HUES48 (cell line): Measurements from ENCODE around the gene DDX4.
"Not testable (repeated sequence)": the region's sequence is repeated elsewhere in the genome, so short reads cannot be mapped to it uniquely, and the experiment has no call there.

ENCODE experiments used
- H3K27ac ChIP-seq: one replicate; pipeline ENCODE4 v1.7.0; 2013; ENCODE audit warnings: low read depth, low read length, inconsistent platforms
- H3K27me3 ChIP-seq: 2 replicates; pipeline ENCODE4 v1.6.1; 2013; ENCODE audit warnings: mild to moderate bottlenecking, low read length; ENCODE audit not compliant: control insufficient read depth, insufficient read depth
- H3K36me3 ChIP-seq: 2 replicates; pipeline ENCODE4 v1.6.1; 2013; ENCODE audit warnings: low read length; ENCODE audit not compliant: control insufficient read depth, insufficient read depth
- H3K4me1 ChIP-seq: 2 replicates; pipeline ENCODE4 v1.6.1; 2013; ENCODE audit warnings: mild to moderate bottlenecking, low read length; ENCODE audit not compliant: control insufficient read depth, insufficient read depth
- H3K4me3 ChIP-seq: 2 replicates; pipeline ENCODE4 v1.5.1; 2013; ENCODE audit warnings: mild to moderate bottlenecking, low read depth, low read length
- H3K9ac ChIP-seq: 2 replicates; pipeline ENCODE4 v1.6.1; 2013; ENCODE audit warnings: mild to moderate bottlenecking, low read depth, low read length, moderate library complexity
- H3K9me3 ChIP-seq: 2 replicates; pipeline ENCODE4 v1.6.1; 2013; ENCODE audit warnings: low read length; ENCODE audit not compliant: control insufficient read depth, insufficient read depth

Gene DDX4

DNA sequence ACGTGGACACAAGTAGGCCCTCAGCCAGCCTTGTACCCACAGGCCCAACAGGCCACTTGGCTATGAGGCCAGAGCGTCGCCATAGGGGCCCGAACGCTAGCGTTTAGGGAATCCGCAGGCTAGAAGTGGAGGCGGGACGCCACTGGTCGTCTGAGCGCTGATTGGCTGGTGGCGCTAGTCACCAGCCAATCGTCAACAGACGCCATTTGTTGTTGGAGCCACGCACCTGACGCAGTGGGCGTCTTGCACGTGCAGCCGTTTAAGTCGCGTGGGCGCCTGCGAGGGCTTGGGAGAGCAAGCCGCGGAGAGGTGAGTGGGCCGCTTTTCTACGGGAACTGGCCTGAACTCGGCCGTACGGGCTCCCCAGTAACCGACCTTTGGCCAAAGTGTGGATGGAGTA, at the start of gene DDX4:
Gene DDX4 (plus strand): TSS at position 269 of the 400 bp plus-strand sequence. CDS start 903 bp downstream, outside the sequence.
- H3K9ac ChIP-seq, result no peak within 1 kb of the TSS
- no peaks in the 10 kb centered on the region for H3K36me3 ChIP-seq
- H3K4me3 ChIP-seq, result no peak within 1 kb of the TSS
- H3K9me3 ChIP-seq, result no peaks in the 10 kb centered on the region
- H3K27ac ChIP-seq, result no peak within 1 kb of the TSS
- H3K27me3 ChIP-seq, result no peaks in the 10 kb centered on the region
- H3K4me1 ChIP-seq, result no peaks in the 10 kb centered on the region

DNA sequence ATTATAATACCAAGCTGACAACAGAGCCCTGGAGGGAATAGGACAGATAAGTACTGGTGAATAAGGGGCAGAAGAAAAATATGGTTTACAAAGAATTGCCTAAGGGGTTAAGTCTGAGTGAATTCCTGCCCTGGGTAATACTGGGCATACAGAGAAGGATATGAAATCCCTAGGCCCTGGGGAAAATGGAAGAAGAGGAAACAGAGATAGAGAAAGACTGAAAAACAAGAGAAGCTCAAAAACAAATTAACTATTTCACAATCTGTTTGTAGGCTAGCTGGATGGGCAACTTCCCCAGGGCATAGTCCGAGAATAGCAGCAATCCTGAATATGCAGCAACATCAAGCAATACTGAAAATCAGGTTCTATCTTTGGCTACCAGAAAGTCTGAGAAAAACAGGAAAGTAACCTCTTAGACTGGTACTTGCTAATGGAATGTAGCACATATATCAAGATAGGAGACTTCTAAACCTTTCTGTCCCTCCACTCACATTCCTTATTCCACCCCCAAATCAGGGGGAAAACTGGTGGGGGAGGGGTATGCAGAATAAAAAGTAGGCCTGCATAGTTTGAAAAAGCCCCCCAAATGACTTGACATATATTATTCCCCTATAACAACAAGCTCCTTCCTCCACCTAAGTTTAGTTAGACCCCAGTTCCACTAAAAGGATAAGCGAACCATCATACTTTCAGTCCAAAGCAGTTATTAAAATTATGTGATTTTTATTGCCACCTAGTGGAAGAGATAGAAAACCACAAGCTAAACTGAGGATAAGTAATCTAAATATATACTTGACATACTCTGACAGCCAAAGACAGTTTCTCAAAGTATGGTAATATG, 46.4 kb upstream of the DDX4 start:
- H3K9ac ChIP-seq, result no peak overlapping the region
- H3K27ac ChIP-seq, result peak overlapping the region; percentile 30
- H3K36me3 ChIP-seq, result no peaks in the 10 kb centered on the region

GRCh38 chr5:55692106-55692417, 45.8 kb upstream of the DDX4 start:
- H3K9me3 ChIP-seq, result peaks cover 1% of the 10 kb centered on the region
- no peak overlapping the region for H3K27ac ChIP-seq
- no peak overlapping the region for H3K9ac ChIP-seq
- H3K27me3 ChIP-seq, result no peaks in the 10 kb centered on the region
- no peak overlapping the region for H3K4me3 ChIP-seq
- H3K36me3 ChIP-seq, result peaks cover under 1% of the 10 kb centered on the region; the same call in 1 of the 2 replicates
- H3K4me1 ChIP-seq, result peaks cover 18% of the 10 kb centered on the region

More for the DNA sequence above, 46.4 kb upstream of the DDX4 start:
- Histone ChIP-seq H3K4me1 (peaks cover 18% of the 10 kb centered on the region), H3K27me3 (no peaks in the 10 kb centered on the region), H3K4me3 (no peak overlapping the region), H3K9me3 (no peaks in the 10 kb centered on the region)

- no peak overlapping the region for H3K27ac ChIP-seq
- H3K9ac ChIP-seq, result no peak overlapping the region
- peaks cover 5% of the 10 kb centered on the region for H3K36me3 ChIP-seq
- no peaks in the 10 kb centered on the region for H3K27me3 ChIP-seq
- no peak overlapping the region for H3K4me3 ChIP-seq
- H3K9me3 ChIP-seq, result peaks cover 6% of the 10 kb centered on the region
- H3K4me1 ChIP-seq, result peaks cover 18% of the 10 kb centered on the region
Measured at GRCh38 chr5:55692509-55692908, 45.4 kb upstream of the DDX4 start.

GRCh38 chr5:55694152-55694830, 43.6 kb upstream of the DDX4 start:
- no peak overlapping the region for H3K27ac ChIP-seq
- H3K4me3 ChIP-seq, result no peak overlapping the region
- peaks cover 18% of the 10 kb centered on the region for H3K4me1 ChIP-seq
- H3K27me3 ChIP-seq, result no peaks in the 10 kb centered on the region
- peaks cover 14% of the 10 kb centered on the region for H3K36me3 ChIP-seq
- H3K9me3 ChIP-seq, result peaks cover 15% of the 10 kb centered on the region
- H3K9ac ChIP-seq, result no peak overlapping the region

- H3K4me3 ChIP-seq, H3K27me3 ChIP-seq, H3K27ac ChIP-seq, H3K9ac ChIP-seq, H3K4me1 ChIP-seq: not testable (repeated sequence)
- Histone ChIP-seq H3K9me3 (peaks cover 15% of the 10 kb centered on the region), H3K36me3 (peaks cover 19% of the 10 kb centered on the region)
Measured at GRCh38 chr5:55696704-55697103, 41.2 kb upstream of the DDX4 start.

DNA sequence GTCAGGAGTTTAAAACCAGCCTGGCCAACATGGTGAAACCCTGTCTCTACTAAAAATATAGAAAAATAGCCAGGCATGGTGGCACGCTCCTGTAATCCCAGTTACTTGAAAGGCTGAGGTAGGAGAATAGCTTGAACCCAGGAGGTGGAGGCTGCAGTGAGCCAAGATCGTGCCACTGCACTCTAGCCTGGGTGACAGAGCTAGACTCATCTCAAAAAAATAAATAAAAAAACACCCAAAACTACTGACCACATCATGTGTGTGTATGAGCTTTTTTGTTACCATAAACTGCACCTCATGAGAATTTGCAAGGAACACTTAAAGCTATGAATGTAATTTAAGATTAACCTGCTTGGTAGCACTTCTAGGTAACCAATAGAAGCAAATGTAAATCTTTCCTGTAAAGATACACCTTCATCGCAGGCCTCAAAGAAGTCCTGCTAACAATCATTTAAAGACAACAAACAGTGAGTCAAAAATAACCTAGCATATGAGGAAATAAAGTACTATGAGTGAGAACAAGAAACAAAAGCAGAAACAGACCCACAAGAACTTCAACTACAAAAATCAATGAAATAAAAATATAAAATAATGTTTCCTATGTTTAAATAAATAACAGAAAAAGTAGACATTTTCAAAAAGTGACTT, 38.7 kb upstream of the DDX4 start:
- Histone ChIP-seq H3K27ac (no peak overlapping the region), H3K9ac (no peak overlapping the region), H3K27me3 (no peaks in the 10 kb centered on the region), H3K9me3 (peaks cover 15% of the 10 kb centered on the region), H3K4me3 (no peak overlapping the region), H3K36me3 (peaks cover 41% of the 10 kb centered on the region), H3K4me1 (no peaks in the 10 kb centered on the region)

DNA sequence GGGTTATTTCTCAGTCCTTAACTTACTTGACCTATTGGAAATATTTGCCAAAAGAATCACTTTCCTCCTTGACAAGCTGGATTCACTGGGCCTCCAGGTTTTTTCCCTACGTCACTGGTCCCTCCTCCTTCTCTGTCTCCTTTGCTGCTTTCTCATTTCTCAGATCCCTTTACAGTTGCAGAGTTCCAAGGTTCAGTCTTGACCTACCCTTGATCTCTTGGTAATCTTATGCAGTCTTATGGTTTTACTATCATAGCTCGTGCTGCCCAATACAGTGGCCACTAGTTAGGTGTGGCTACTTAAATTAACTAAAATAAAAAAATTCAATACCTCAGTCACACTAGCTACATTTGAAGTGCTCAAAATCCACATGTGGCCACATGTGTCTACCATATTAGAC, 37.1 kb upstream of the DDX4 start:
- H3K9ac ChIP-seq, result no peak overlapping the region
- no peak overlapping the region for H3K4me3 ChIP-seq
- no peaks in the 10 kb centered on the region for H3K27me3 ChIP-seq
- H3K4me1 ChIP-seq, result no peaks in the 10 kb centered on the region
- H3K27ac ChIP-seq, result no peak overlapping the region
- peaks cover 15% of the 10 kb centered on the region for H3K9me3 ChIP-seq
- peaks cover 41% of the 10 kb centered on the region for H3K36me3 ChIP-seq

DNA sequence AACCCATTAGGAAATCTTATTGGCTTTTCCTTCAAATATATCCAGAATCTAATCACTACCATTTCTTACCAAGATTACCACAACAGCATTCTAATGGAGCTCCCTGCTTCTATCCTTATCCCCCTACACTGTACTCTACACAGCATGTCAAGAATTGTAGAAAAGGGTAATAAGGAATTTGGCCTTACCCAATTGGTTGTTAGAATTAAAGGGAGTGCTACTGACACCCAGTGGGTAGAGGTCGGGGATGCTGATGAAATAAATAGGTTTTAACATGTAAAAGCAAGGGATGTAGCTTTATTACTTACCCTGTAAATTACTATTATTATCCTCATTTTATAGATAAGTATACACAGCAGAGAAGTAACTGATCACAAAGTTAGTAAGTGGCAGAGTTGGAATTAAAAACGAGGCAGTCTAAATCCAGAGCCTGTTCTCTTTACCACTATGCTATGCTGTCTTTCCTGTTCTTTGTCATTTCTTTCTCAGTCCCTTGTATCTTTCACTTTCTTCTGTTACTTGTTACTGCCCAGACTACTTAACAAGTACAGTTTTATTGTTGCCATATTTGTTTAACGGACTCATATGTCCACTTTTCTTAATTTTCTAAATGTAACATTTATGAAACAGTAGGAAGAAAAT, 36.3 kb upstream of the DDX4 start:
- Histone ChIP-seq H3K27ac (no peak overlapping the region), H3K4me3 (no peak overlapping the region), H3K27me3 (no peaks in the 10 kb centered on the region), H3K4me1 (no peaks in the 10 kb centered on the region), H3K36me3 (peaks cover 44% of the 10 kb centered on the region), H3K9ac (no peak overlapping the region), H3K9me3 (peaks cover 15% of the 10 kb centered on the region)

- H3K9me3 ChIP-seq, result peaks cover 7% of the 10 kb centered on the region
- H3K27ac ChIP-seq, result no peak overlapping the region
- H3K4me3 ChIP-seq, result no peak overlapping the region
- no peak overlapping the region for H3K9ac ChIP-seq
- H3K4me1 ChIP-seq, result no peaks in the 10 kb centered on the region
- no peaks in the 10 kb centered on the region for H3K27me3 ChIP-seq
- peaks cover 40% of the 10 kb centered on the region for H3K36me3 ChIP-seq
Measured at GRCh38 chr5:55702598-55703345, 35.1 kb upstream of the DDX4 start.
